HepG2 (cell line): ENCODE data around the gene KNL1. TPM values are rescaled to one million over a fixed set of nuclear protein-coding genes. Genes with fewer than 3 reads are reported as not detected.

Experiments used
- ATAD3A ChIP-seq: sonication (generic); formaldehyde crosslinking; IDR thresholded peaks from 2 replicates; pipeline ENCODE4 v1.4.0; 2020; ENCODE audit warnings: missing genetic modification reagents
- ELF1 ChIP-seq: sonication (generic); formaldehyde crosslinking; IDR thresholded peaks from 2 replicates; pipeline ENCODE4 v1.4.0; 2020; ENCODE audit warnings: missing genetic modification reagents
- FOSL1 ChIP-seq: sonication (generic); formaldehyde crosslinking; IDR thresholded peaks from 2 replicates; pipeline ENCODE4 v1.9.0; 2021; ENCODE audit warnings: missing genetic modification reagents, borderline replicate concordance
- GTF3A ChIP-seq: sonication (generic); formaldehyde crosslinking; conservative IDR thresholded peaks from 2 replicates; pipeline ENCODE4 v1.4.0; 2020; ENCODE audit warnings: mild to moderate bottlenecking, missing genetic modification reagents
- MAX ChIP-seq: IDR thresholded peaks from 2 replicates; pipeline ENCODE4 v1.6.1; 2012; ENCODE audit warnings: inconsistent platforms
- MXD4 ChIP-seq: IDR thresholded peaks from 2 replicates; pipeline ENCODE4 v1.6.1; 2016; ENCODE audit warnings: mild to moderate bottlenecking, missing biosample characterization, missing genetic modification reagents
- TBP ChIP-seq: sonication (generic); formaldehyde crosslinking; IDR thresholded peaks from 2 replicates; pipeline ENCODE4 v1.5.0; 2020; ENCODE audit warnings: missing genetic modification reagents
- ZBTB20 ChIP-seq: sonication (generic); formaldehyde crosslinking; IDR thresholded peaks from 2 replicates; pipeline ENCODE4 v1.8.1; 2023; ENCODE audit warnings: missing genetic modification reagents, low read depth, mild to moderate bottlenecking, borderline replicate concordance
- ZBTB21 ChIP-seq: sonication (generic); formaldehyde crosslinking; IDR thresholded peaks from 2 replicates; pipeline ENCODE4 v1.4.0; 2020; ENCODE audit warnings: missing genetic modification reagents
- ZFYVE20 ChIP-seq: sonication (generic); formaldehyde crosslinking; IDR thresholded peaks from 2 replicates; pipeline ENCODE4 v1.8.0; 2023; ENCODE audit warnings: low read depth, mild to moderate bottlenecking, moderate library complexity, missing genetic modification reagents, borderline replicate concordance
- ZMAT3 ChIP-seq: sonication (generic); formaldehyde crosslinking; conservative IDR thresholded peaks from 2 replicates; pipeline ENCODE4 v1.7.0; 2021; ENCODE audit warnings: missing genetic modification reagents
- ZNF121 ChIP-seq: sonication (generic); formaldehyde crosslinking; IDR thresholded peaks from 2 replicates; pipeline ENCODE4 v1.5.0; 2020; ENCODE audit warnings: mild to moderate bottlenecking, missing genetic modification reagents
- ZNF124 ChIP-seq: sonication (generic); formaldehyde crosslinking; IDR thresholded peaks from 2 replicates; pipeline ENCODE4 v1.4.0; 2020; ENCODE audit warnings: missing genetic modification reagents
- ZNF34 ChIP-seq: sonication (generic); formaldehyde crosslinking; IDR thresholded peaks from 2 replicates; pipeline ENCODE4 v1.4.0; 2020; ENCODE audit warnings: mild to moderate bottlenecking, missing genetic modification reagents, borderline replicate concordance
- ZNF782 ChIP-seq: sonication (generic); formaldehyde crosslinking; IDR thresholded peaks from 2 replicates; pipeline ENCODE4 v1.4.0; 2020; ENCODE audit warnings: missing genetic modification reagents, mild to moderate bottlenecking, borderline replicate concordance
- ZNF790 ChIP-seq: sonication (generic); formaldehyde crosslinking; IDR thresholded peaks from 2 replicates; pipeline ENCODE4 v1.8.0; 2022; ENCODE audit warnings: missing genetic modification reagents, mild to moderate bottlenecking, borderline replicate concordance
- polyA plus RNA-seq, 8 experiments: library from polyadenylated mRNA; depleted of rRNA in 3 of 8; stranded (reverse) in 7 of 8; unstranded in 1 of 8; fragments of >200 nt; fragmentation: Illumina TruSeq in 4 of 8; extraction: Trizol in 4 of 8; gene quantifications; 2 replicates each; pipeline versions ENCODE4 v1.2.1 to v1.2.3, GENCODE V29; 2011 to 2016; ENCODE audit warnings: low read depth in 4 of 8, missing spikeins in 1 of 8, mixed read lengths in 1 of 8; ENCODE audit not compliant: insufficient read depth in 1 of 8
- total RNA-seq, 5 experiments: library from RNA; depleted of rRNA; stranded (reverse); fragments of >200 nt; fragmentation: Illumina TruSeq; extraction: Trizol; gene quantifications; 2 replicates each; pipeline ENCODE4 v1.2.3, GENCODE V29; 2016; ENCODE audit warnings: low read depth in 1 of 5
- TF ChIP-seq, protein P1 (sequence below): sonication (generic); formaldehyde crosslinking; IDR thresholded peaks from 2 replicates; pipeline ENCODE4 v1.8.0; 2022; ENCODE audit warnings: missing genetic modification reagents, mild to moderate bottlenecking, borderline replicate concordance
- TF ChIP-seq, protein P2 (sequence below): sonication (generic); formaldehyde crosslinking; IDR thresholded peaks from 2 replicates; pipeline ENCODE4 v1.8.0; 2022; ENCODE audit warnings: missing genetic modification reagents, mild to moderate bottlenecking, inconsistent platforms, borderline replicate concordance
- TF ChIP-seq, protein P3 (sequence below): sonication (generic); formaldehyde crosslinking; IDR thresholded peaks from 2 replicates; pipeline ENCODE4 v1.4.0; 2020; ENCODE audit warnings: mild to moderate bottlenecking, missing genetic modification reagents

Gene KNL1
- total and polyA plus RNA-seq, 2 of the 13 experiments (the other 11 are each of a cell fraction or from before 2014, with no cell fraction given): 8.0 to 21.4 TPM

GRCh38 chr15:40593588-40594428 is at the start of gene KNL1 (continued):
- TF ChIP-seq ZNF34 (CRISPR knock-in tag): no peak
- peak; percentile 65; the same call in 1 of the 2 replicates for TF ChIP-seq ZNF790 (CRISPR knock-in tag)
- TF ChIP-seq FOSL1 (CRISPR knock-in tag): no peak
- TF ChIP-seq MXD4: peak; percentile 34; the same call in 1 of the 2 replicates
- no peak for TF ChIP-seq ZFYVE20
- TF ChIP-seq, protein P1, sequence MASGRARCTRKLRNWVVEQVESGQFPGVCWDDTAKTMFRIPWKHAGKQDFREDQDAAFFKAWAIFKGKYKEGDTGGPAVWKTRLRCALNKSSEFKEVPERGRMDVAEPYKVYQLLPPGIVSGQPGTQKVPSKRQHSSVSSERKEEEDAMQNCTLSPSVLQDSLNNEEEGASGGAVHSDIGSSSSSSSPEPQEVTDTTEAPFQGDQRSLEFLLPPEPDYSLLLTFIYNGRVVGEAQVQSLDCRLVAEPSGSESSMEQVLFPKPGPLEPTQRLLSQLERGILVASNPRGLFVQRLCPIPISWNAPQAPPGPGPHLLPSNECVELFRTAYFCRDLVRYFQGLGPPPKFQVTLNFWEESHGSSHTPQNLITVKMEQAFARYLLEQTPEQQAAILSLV (CRISPR knock-in tag): peak; percentile 57; the same call in 1 of the 2 replicates
- TF ChIP-seq ZNF124: peak; percentile 85; the same call in 1 of the 2 replicates
- no peak for TF ChIP-seq ATAD3A
- TF ChIP-seq, protein P2, sequence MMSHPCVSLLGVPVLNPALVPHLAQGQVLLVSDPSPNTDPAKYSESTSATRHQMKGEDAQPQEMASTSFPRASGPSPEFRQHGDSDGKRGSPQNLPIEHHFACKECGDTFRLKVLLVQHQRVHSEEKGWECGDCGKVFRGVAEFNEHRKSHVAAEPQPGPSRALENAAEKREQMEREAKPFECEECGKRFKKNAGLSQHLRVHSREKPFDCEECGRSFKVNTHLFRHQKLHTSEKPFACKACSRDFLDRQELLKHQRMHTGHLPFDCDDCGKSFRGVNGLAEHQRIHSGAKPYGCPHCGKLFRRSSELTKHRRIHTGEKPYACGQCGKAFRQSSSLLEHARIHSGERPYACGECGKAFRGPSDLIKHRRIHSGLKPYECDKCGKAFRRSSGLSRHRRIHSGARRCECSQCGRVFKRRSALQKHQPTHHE (CRISPR knock-in tag): no peak
- TF ChIP-seq GTF3A (CRISPR knock-in tag): no peak
- no peak for TF ChIP-seq ZMAT3 (CRISPR knock-in tag)
- peak; percentile 74 for TF ChIP-seq ELF1 (CRISPR knock-in tag)
- no peak for TF ChIP-seq ZNF121 (CRISPR knock-in tag)
- TF ChIP-seq MAX: peak; percentile 81
- TF ChIP-seq, protein P3, sequence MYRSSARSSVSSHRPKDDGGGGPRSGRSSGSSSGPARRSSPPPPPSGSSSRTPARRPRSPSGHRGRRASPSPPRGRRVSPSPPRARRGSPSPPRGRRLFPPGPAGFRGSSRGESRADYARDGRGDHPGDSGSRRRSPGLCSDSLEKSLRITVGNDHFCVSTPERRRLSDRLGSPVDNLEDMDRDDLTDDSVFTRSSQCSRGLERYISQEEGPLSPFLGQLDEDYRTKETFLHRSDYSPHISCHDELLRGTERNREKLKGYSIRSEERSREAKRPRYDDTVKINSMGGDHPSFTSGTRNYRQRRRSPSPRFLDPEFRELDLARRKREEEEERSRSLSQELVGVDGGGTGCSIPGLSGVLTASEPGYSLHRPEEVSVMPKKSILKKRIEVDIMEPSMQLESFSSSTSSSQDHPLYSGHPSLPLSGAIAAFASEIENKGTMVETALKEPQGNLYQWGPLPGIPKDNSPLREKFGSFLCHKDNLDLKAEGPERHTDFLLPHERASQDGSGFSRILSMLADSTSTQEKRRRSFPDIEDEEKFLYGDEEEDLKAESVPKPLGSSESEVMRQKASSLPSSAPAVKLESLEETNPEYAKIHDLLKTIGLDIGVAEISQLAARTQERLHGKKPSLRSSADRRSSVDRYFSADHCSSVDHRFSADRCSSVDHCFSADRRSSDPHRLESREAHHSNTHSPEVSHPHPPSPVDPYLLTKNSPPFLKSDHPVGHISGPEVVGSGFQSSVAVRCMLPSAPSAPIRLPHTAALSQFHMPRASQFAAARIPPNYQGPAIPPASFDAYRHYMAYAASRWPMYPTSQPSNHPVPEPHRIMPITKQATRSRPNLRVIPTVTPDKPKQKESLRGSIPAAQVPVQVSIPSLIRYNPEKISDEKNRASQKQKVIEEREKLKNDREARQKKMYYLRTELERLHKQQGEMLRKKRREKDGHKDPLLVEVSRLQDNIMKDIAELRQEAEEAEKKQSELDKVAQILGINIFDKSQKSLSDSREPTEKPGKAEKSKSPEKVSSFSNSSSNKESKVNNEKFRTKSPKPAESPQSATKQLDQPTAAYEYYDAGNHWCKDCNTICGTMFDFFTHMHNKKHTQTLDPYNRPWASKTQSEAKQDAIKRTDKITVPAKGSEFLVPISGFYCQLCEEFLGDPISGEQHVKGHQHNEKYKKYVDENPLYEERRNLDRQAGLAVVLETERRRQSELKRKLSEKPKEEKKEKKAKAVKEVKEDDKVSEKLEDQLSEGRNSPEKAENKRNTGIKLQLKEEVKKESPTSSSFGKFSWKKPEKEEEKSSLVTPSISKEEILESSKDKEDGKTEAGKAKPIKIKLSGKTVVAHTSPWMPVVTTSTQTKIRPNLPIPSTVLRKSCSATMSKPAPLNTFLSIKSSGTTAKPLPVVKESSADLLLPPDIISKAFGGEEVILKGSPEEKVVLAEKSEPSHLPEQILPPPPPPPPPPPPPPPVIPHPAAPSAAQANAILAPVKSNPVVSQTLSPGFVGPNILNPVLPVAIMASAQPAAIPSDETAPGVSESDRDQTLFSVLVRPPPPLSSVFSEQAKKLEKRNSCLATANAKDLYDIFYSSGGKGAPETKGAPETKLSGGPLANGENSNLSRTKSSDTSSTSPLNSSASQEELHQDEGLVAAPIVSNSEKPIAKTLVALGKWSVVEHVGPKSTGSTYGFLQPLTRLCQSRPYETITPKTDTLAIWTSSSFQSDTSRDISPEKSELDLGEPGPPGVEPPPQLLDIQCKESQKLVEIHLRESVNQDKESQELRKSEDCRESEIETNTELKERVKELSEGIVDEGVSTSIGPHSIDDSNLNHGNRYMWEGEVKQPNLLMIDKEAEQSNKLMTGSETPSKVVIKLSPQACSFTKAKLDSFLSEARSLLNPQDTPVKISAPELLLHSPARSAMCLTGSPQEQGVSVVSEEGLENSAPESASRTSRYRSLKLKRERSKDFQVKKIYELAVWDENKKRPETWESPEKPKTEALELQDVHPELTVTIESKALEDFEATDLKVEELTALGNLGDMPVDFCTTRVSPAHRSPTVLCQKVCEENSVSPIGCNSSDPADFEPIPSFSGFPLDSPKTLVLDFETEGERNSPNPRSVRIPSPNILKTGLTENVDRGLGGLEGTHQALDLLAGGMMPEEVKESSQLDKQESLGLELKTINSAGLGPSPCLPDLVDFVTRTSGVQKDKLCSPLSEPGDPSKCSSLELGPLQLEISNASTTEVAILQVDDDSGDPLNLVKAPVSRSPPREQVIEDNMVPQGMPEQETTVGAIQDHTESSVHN: no peak
- peak; percentile 90 for TF ChIP-seq ZBTB21
- TF ChIP-seq TBP (CRISPR knock-in tag): 0 out of 2 replicates have a peak, but pooled peaks have one; percentile 91
- TF ChIP-seq ZBTB20 (CRISPR knock-in tag): no peak
- no peak; the same call in 1 of the 2 replicates for TF ChIP-seq ZNF782
